A204.1 (cell line): ENCODE data around the gene FIBIN.
"Not testable (repeated sequence)": the region's sequence is repeated elsewhere in the genome, so short reads cannot be mapped to it uniquely, and the experiment has no call there.

Experiments
- FAIRE-seq: peaks from 2 replicates; lab custom pipeline; 2012; peaks lifted over from hg19 to GRCh38; lab: Jason Lieb, UNC

FIBIN gene

DNA sequence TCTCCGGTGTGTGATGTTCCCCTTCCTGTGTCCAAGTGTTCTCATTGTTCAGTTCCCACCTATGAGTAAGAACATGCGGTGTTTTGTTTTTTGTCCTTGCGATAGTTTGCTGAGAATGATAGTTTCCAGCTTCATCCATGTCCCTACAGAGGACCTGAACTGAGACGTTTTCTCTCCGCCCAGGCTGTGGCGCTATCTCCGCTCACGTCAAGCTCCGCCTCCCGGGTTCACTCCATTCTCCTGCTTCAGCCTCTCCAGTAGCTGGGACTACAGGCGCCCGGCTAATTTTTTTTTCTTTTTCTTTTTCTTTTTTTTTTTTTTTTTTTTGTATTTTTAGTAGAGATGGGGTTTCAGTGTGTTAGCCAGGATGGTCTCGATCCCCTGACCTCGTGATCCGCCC, 16.7 kb upstream of the FIBIN start:
- not testable (repeated sequence) for FAIRE-seq

- FAIRE-seq, result no peak
Observed at GRCh38 chr11:26983645-26984044, 10.3 kb upstream of the FIBIN start.

- FAIRE-seq, result no peak
Observed at GRCh38 chr11:26985470-26985869, 8.4 kb upstream of the FIBIN start.

DNA sequence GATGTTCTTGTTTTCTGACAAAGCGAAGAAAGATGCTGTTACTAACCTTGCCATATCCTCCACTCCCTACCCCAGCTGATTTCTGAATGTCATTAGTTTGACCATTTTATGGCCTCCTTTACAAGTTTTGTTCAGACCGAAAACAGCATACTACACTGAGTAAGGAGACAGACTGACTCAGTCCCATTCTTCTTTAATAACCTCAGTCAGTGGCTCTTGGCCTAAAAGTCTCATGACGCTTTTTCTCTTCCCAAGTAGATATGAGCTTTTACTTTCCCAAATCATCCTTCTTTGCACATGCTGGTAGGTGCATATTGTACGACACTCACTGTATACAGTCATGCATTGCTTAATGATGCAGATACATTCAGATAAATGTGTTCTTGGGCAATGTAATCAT, 8.0 kb upstream of the FIBIN start:
- FAIRE-seq, result no peak

GRCh38 chr11:26987272-26987671, 6.6 kb upstream of the FIBIN start:
- no peak for FAIRE-seq

- no peak for FAIRE-seq
Observed at GRCh38 chr11:26987731-26988130, 6.2 kb upstream of the FIBIN start.

DNA sequence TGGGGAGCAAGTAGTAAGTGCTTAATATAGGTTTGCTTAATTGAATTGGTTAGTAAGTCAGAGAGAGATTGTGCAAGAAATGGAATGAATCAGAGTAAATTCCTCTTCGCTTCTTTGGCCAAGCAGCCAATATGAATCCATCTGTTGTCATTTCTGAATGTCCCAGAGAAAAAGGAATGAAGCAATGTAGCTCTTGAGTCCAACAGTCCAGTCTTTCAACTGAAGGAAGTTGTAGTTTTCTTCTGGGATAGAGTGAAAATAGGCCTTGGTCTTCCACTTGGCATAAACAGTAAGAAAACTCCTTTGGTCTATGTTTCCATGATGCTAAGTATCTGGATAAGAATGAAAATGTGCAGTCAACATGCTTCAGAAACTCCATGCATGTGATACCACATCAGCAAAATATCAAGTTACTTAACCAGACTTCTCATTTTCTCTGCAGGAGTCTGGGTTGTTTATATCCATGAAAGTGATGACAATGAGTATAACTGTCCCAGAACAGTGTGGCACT, 1.8 kb upstream of the FIBIN start:
- no peak for FAIRE-seq

GRCh38 chr11:26994631-26995095, 751 bp downstream of the FIBIN start:
- FAIRE-seq, result no peak

- FAIRE-seq, result no peak
Observed at GRCh38 chr11:26995701-26996460, 2.0 kb downstream of the FIBIN start.

DNA sequence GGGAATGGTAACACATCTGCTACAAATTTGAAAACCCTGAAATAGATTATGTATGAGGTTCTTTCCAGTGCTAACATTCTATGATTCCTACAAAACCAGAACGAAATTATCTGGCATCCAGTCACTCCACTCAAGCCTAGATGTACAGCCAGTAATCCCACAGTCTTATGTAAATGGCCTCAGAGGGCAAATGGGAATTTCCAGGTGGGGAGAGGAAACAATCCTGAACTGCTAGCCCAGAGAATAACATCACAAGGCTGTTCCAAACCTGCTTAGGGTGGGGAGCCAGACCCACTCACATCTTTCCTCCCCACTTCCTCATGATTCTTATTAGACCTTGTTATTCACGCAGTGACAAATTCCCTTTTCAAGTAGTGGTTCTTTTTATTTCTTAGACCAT, 3.5 kb downstream of the FIBIN start:
- no peak for FAIRE-seq

DNA sequence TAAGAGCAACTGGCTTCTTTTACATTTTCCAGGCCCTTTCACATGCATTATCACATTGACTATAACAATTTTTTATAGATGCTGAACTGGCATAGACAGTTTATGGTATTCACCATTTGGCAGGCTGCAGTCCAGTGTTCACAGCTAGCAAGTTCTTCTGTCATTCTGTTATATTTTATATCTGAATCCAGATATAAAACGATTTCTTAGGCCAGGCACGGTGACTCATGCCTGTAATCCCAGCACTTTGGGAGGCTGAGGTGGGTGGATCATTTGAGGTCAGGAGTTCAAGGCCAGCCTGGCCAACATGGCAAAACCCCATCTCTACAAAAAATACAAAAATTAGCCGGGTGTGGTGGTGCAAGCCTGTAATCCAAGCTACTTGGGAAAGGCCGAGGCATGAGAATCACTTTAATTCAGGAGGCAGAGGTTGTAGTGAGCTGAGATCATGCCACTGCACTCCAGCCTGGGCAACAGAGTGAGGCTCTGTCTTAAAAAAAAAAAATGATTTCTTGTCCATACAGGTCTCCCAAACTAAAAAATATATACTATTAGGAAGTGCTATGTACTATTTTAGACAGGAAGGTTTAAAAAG, 7.3 kb downstream of the FIBIN start:
- FAIRE-seq, result not testable (repeated sequence)

- no peak for FAIRE-seq
Observed at GRCh38 chr11:27002431-27002830, 8.5 kb downstream of the FIBIN start.

GRCh38 chr11:27002838-27003237, 8.9 kb downstream of the FIBIN start:
- no peak for FAIRE-seq

GRCh38 chr11:27004103-27004502, 10.2 kb downstream of the FIBIN start:
- FAIRE-seq, result no peak

DNA sequence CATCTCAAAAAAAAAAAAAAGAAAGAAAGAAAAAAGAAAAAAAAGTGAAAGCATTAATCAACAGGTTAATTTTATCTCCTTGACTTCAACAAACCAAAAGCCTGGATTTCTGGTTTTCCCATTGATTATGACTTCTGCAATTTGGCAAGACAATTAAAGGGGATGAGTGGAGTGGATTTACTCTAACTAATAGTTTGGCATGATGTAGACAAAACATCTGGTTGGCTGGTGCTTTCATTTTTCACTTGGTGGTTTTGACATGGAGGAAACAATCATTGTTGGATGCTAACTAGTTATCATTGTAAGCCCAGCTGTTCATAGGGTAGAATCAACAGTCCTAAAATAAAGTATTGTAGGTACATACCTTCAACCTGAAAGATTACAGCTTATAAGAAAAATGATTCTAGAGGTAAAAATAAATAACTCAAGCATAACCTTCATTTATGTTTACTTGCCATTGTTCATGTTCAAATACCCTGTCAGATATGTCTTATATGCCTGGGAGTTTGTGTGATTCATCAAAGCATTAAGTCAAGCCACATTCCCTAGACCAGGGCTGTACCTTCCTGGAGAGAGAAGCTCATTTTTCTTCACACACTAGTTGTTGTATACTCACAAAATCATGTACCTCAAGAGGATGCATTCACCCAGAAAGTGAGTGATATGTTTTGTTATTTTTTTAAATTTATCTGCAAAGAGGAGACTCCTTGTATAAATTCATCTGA, 15.1 kb downstream of the FIBIN start:
- FAIRE-seq, result no peak

- FAIRE-seq, result no peak
Observed at GRCh38 chr11:27011560-27012233, 17.8 kb downstream of the FIBIN start.

- FAIRE-seq, result no peak
Observed at GRCh38 chr11:27012234-27012921, 18.5 kb downstream of the FIBIN start.

- no peak for FAIRE-seq
Observed at GRCh38 chr11:27013781-27014361, 20.0 kb downstream of the FIBIN start.

GRCh38 chr11:27018902-27019529, 25.1 kb downstream of the FIBIN start:
- FAIRE-seq, result no peak

GRCh38 chr11:27020751-27021150, 26.8 kb downstream of the FIBIN start:
- no peak for FAIRE-seq

GRCh38 chr11:27022659-27023251, 28.8 kb downstream of the FIBIN start:
- no peak for FAIRE-seq
